Ovary (tissue), 9 donors: Measurements from ENCODE around the gene SLC25A53. TPM values are rescaled to one million over a fixed set of nuclear protein-coding genes. Genes with fewer than 3 reads are reported as not detected.

Experiments used
- DNase-seq, 5 donors: peaks; one replicate each; pipeline ENCODE4 v3.0.0-alpha.2; 2019 to 2020
- H3K27ac ChIP-seq, 2 donors: fragments of 200-600 bp; one replicate each; pipeline versions ENCODE4 v1.5.1 to v1.8.0; 2019 to 2022
- H3K27me3 ChIP-seq: fragments of 200-600 bp; one replicate; pipeline ENCODE4 v1.8.0; 2022
- H3K36me3 ChIP-seq: fragments of 200-600 bp; sonication (generic); one replicate; pipeline ENCODE4 v1.5.1; 2019
- H3K4me1 ChIP-seq: one replicate; pipeline ENCODE4 v1.8.1; 2013; ENCODE audit warnings: mild to moderate bottlenecking, moderate library complexity; ENCODE audit not compliant: insufficient read depth
- H3K4me3 ChIP-seq: fragments of 200-600 bp; sonication (generic); one replicate; pipeline ENCODE4 v1.5.1; 2017
- H3K9me3 ChIP-seq, 2 donors: fragments of 200-600 bp in 1 of 2; sonication (generic) in 1 of 2; one replicate each; pipeline versions ENCODE4 v1.5.1 to v1.8.1; 2013 to 2019; ENCODE audit warnings: mild to moderate bottlenecking in 1 of 2, moderate library complexity in 1 of 2
- EP300 ChIP-seq: sonication (generic); formaldehyde crosslinking; IDR thresholded peaks from one replicate; pipeline ENCODE4 v1.6.1; 2017; ENCODE audit warnings: antibody characterized with exemption
- POLR2A ChIP-seq: fragments of 450-650 bp; IDR thresholded peaks from one replicate; pipeline ENCODE4 v1.6.1; 2017; ENCODE audit warnings: antibody characterized with exemption, mild to moderate bottlenecking, moderate library complexity
- WGBS, 3 donors: extraction: QIAGEN DNeasy Blood & Tissue Kit in 1 of 3; methylation state at CpG; one replicate each; pipeline versions ENCODE4 v1.1.5 to v1.1.7; 2013 to 2017; 5-methylcytosine and 5-hydroxymethylcytosine counted together
- intact Hi-C, 4 donors: fragments of 100-400 bp; cut with DNase I; formaldehyde crosslinking; loops; one replicate each; pipeline versions ENCODE4 v1.11.0 to v1.15.1; 2022 to 2023
- polyA plus RNA-seq, 2 donors: library from polyadenylated mRNA; stranded (reverse); fragments of 200-250 nt in 1 of 2; fragments of 350-450 nt in 1 of 2; fragmentation: Illumina TruSeq in 1 of 2; extraction: RNeasy Lipid Tissue Mini Kit (QIAGEN cat#74804) in 1 of 2; gene quantifications; one replicate each; pipeline ENCODE4 v1.2.3, GENCODE V29; 2013 to 2014
- total RNA-seq, 7 donors: library from RNA; depleted of rRNA in 2 of 7; stranded (reverse); fragments of >200 nt in 2 of 7; fragmentation: NEBNext Ultra II Directional in 3 of 7; extraction: Animal tissue kit (Norgen Biotek cat#: 25700) in 3 of 7; gene quantifications; one replicate each; pipeline versions ENCODE4 v1.1.0 to v1.2.4, GENCODE V29; 2016 to 2023
- TF ChIP-seq, protein P1 (sequence below), 3 donors: fragments of 450-650 bp in 2 of 3; fragments of 200-600 bp in 1 of 3; IDR thresholded peaks; one replicate each; pipeline versions ENCODE4 v1.5.1 to v1.8.0; 2016 to 2022; ENCODE audit warnings: antibody characterized with exemption in 3 of 3, mild to moderate bottlenecking in 1 of 3
- donor health status: DM: no; HTN: no; CAD: no; lungs with moderate emphysema.
- donor health status: DM: no; HTN: no; CAD: no.
- donor health status: Bipolar disorder and iron deficiency.
- donor health status: DM: yes; HTN: yes; CAD: no.
- donor health status: DM: no; HTN: no; CAD: no.
- donor health status: DM: yes; HTN: yes; CAD: no.

Gene SLC25A53
- total and polyA plus RNA-seq, 9 donors: 7.8 to 15.1 (median 12.6) TPM

DNA sequence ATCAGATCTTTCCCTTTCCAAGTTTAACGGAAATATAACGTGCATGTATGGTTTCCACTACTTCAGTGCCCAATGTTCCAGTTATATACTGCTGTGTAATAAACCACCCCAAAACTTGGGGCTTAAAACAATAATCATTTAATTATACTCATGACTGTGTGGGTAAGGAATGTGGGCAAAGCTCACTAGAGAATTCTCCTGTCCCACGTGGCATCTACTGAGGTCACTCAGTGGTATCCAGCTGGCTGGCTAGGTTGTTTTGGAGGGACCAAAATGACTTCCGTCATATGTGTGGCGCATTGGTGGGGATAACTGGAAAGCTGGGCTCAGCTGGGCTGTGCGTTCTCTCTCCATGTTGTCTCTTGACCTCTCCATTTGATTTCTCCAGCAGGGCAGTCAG is 26.0 kb downstream of the SLC25A53 start:
- no peaks in the 10 kb centered on the region for H3K4me1 ChIP-seq
- no peak for TF ChIP-seq POLR2A
- TF ChIP-seq, protein P1, sequence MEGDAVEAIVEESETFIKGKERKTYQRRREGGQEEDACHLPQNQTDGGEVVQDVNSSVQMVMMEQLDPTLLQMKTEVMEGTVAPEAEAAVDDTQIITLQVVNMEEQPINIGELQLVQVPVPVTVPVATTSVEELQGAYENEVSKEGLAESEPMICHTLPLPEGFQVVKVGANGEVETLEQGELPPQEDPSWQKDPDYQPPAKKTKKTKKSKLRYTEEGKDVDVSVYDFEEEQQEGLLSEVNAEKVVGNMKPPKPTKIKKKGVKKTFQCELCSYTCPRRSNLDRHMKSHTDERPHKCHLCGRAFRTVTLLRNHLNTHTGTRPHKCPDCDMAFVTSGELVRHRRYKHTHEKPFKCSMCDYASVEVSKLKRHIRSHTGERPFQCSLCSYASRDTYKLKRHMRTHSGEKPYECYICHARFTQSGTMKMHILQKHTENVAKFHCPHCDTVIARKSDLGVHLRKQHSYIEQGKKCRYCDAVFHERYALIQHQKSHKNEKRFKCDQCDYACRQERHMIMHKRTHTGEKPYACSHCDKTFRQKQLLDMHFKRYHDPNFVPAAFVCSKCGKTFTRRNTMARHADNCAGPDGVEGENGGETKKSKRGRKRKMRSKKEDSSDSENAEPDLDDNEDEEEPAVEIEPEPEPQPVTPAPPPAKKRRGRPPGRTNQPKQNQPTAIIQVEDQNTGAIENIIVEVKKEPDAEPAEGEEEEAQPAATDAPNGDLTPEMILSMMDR (IDR thresholded peaks at IDR 0.05): no peak
- TF ChIP-seq EP300: no peak
- WGBS, 3 donors: 73 to 79% (median 74%) methylated on average over 6 of the region's 6 CpGs
- no peaks in the 10 kb centered on the region for H3K9me3 ChIP-seq
- no peak overlapping the region for H3K4me3 ChIP-seq
- intact Hi-C loops: loop anchor here in 3 of 4 donors (10.0 kb wide), 2 partner anchors 286 to 606 kb away; no protein-coding TSS in a partner anchor
- DNase-seq: no peak
- H3K27ac ChIP-seq: no peak overlapping the region
- H3K27me3 ChIP-seq: no peaks in the 10 kb centered on the region
- H3K36me3 ChIP-seq: no peaks in the 10 kb centered on the region

DNA sequence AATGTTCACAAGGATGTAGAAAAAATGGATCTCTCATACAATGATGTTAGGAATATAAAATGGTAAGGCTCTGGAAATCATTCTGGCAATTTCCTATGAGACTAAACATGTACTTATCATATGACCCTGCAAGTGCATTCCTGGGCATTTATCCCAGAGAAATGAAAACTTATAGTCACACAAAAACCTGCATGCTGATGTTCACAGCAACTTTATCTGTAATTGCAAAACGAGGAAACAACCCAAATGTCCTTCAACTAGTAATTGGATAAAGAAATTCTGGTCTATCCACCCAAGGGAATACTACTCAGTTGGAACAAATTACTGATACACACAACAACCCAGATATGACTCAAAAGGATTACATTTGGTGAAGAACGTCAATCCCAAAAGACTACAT is 30.0 kb downstream of the SLC25A53 start:
- Histone ChIP-seq H3K4me3 (no peak overlapping the region), H3K27ac (no peak overlapping the region), H3K27me3 (no peaks in the 10 kb centered on the region), H3K9me3 (no peaks in the 10 kb centered on the region), H3K4me1 (no peaks in the 10 kb centered on the region), H3K36me3 (no peaks in the 10 kb centered on the region)
- no peak for DNase-seq
- 35 to 41% (median 38%) methylated on average over 2 of the region's 2 CpGs for whole genome bisulfite sequencing, 3 donors
- TF ChIP-seq EP300 (no peak), POLR2A (no peak)
- TF ChIP-seq, protein P1 (IDR thresholded peaks at IDR 0.05): no peak
- intact Hi-C loops: no loop called here

DNA sequence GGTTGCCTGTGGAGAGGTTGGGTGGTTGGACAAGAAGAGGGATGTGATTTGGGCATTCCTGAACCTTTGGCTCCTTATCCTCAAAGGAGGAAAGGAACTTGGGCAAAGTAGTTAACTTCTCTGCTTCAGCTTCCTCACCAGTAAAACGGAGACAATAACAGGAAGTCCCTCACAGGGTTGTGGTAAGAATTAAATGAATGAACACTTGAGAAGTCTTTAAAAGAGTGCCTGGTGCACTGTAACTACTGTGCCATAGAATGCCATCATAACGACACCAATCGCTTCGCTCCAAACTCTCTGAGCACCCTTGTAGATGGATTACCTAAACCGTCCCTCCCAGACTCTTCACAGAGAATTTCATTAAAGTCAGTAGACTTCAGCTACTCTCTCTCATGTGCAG is 34.0 kb downstream of the SLC25A53 start:
- DNase-seq: no peak
- no peak overlapping the region for H3K27ac ChIP-seq
- no peak for TF ChIP-seq POLR2A
- TF ChIP-seq EP300: no peak
- TF ChIP-seq, protein P1 (IDR thresholded peaks at IDR 0.05): no peak
- intact Hi-C loops: no loop called here
- H3K4me1 ChIP-seq: no peaks in the 10 kb centered on the region
- WGBS, 3 donors: 72 to 80% (median 74%) methylated on average over 5 of the region's 5 CpGs
- H3K36me3 ChIP-seq: no peaks in the 10 kb centered on the region
- no peaks in the 10 kb centered on the region for H3K27me3 ChIP-seq
- H3K4me3 ChIP-seq: no peak overlapping the region
- H3K9me3 ChIP-seq: no peaks in the 10 kb centered on the region

DNA sequence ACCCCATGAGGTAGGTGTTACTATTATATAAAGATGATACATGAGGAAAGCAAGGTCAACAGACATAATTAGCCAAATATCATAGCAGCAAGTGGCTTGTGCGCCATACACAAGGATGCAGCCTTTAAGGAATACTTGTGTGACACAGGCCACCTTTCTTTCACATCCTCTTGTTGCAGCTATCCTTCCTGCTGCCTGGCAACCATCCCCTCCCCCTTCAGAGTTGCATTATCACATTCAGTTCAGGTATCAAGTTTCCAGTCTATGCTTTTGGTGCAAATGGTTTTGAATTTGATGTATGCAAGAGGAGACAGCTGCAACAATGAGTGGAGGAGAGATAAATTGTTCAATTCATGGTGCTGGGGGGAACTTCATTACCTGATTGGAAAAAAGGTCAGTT is 38.0 kb downstream of the SLC25A53 start:
- intact Hi-C loops: no loop called here
- no peak for TF ChIP-seq EP300
- TF ChIP-seq POLR2A: no peak
- TF ChIP-seq, protein P1 (IDR thresholded peaks at IDR 0.05): no peak
- 68 to 86% (median 79%) methylated on average over 1 of the region's 1 CpG for whole genome bisulfite sequencing, 3 donors

More for the DNA sequence above, 38.0 kb downstream of the SLC25A53 start:
- Histone ChIP-seq H3K9me3 (no peaks in the 10 kb centered on the region), H3K4me1 (no peaks in the 10 kb centered on the region), H3K4me3 (no peak overlapping the region), H3K36me3 (no peaks in the 10 kb centered on the region), H3K27me3 (no peaks in the 10 kb centered on the region), H3K27ac (no peak overlapping the region)
- DNase-seq: no peak
